Renal cortical epithelial cell (primary cell): ENCODE results near the gene YAP1. TPM values are rescaled to one million over a fixed set of nuclear protein-coding genes. Genes with fewer than 3 reads are reported as not detected.
"Not testable (repeated sequence)": the region's sequence is repeated elsewhere in the genome, so short reads cannot be mapped to it uniquely, and the experiment has no call there.

Source experiments
- DNase-seq: peaks from one replicate; pipeline ENCODE4 v3.0.0-alpha.2; 2011; ENCODE audit warnings: low read depth
- total RNA-seq: library from RNA; depleted of rRNA; stranded (reverse); fragments of >200 nt; gene quantifications from 2 replicates; pipeline ENCODE4 v1.2.3, GENCODE V29; 2014

Gene YAP1
- total RNA-seq, 1 donor from 2014 or later: 219 TPM

DNA sequence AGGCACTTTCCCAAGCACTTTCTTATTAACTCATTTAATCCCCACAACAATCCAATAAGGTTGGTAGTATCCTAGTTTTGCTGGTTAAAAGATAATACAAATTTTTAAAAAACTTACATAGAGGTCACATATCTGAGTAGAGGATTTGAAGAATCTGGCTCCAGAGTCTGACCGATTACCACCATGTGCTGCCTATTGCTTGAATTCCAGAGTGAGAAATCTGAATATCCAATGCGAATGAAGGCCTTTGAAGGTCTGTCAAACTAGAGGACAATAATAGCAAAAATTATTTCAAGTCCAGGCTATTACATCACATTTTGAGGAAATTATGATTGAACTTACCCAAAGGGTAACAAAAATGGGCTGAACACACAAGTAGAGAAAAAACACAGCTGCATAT is 129.2 kb downstream of the YAP1 start:
- DNase-seq: no peak

DNA sequence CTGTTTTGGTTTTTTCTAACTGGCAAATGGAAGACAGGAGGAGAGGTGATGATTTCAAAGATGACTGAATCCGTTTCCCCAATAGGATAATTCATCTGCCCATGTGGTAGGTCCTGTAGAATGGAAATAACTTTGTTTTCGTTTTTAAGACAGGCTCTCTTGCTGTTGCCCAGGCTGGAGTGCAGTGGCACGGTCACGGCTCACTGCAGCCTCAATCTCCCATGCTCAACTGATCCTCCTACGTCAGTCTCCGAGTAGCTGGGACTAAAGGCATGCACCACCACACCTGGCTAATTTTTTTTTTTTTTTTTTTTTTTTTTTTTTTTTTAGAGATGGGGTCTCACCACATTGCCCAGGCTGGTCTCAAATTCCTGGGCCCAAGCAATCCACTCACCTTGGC is 129.7 kb downstream of the YAP1 start:
- no peak for DNase-seq

DNA sequence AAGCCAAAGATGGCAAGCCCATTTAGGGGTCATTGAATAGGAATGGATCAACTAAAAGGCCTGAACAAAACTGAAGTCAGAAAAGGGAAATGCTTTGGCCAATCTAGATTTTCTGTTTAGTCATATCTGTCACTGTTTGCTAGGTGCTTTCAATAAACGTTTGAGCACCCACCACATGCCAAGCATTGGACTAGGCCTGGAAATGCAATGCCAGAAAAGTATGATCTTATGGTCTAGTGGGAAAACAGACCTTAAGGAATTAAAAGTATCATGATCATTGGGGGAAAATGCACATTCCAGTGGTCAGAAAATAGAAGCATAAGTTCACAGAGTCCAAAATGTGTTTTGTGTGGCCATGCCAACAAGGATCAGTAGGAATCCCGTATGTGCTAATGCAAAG is 130.3 kb downstream of the YAP1 start:
- DNase-seq: peak; percentile 46

DNA sequence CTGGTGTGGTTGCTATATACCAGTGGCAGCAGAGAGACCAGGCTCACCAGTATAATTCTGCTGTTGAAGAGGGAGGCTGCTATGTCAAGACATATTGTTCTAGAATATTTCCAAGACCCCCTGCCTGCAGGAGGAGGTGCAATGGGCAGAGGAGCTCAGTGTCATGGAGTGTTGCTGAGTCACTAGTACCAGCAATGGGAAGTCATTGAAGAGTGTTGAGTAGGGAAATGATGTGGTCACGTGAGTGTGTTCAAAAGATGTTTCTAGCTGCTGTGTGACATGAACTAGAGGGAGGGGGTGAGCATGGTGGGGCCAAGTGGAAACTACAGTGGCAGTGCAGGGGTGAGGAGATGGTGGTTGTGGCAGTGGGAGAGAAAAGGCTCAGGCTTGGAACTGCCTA is 130.8 kb downstream of the YAP1 start:
- peak; percentile 64 for DNase-seq

DNA sequence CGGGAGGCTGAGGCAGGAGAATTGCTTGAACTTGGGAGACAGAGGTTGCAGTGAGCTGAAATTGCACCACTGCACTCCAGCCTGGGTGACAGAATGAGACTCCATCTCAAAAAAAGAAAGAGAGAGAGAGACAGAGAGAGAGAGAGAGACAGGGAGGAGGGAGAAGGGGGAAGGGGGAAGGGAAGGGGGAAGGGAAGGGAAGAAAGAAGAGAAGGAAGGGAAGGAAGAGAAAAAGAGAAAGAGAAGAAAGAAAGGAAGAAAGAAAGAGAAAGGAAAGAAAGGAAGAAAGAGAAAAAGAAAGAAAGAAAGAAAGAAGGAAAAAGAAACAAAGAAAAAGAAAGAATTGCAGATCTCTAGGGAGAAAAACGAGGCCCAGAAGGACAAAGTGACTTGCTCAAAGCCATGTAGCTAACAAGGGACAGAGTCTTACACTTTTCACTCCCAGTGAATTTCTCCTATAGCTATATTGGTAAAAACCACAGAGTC is 133.2 kb downstream of the YAP1 start:
- no peak for DNase-seq

DNA sequence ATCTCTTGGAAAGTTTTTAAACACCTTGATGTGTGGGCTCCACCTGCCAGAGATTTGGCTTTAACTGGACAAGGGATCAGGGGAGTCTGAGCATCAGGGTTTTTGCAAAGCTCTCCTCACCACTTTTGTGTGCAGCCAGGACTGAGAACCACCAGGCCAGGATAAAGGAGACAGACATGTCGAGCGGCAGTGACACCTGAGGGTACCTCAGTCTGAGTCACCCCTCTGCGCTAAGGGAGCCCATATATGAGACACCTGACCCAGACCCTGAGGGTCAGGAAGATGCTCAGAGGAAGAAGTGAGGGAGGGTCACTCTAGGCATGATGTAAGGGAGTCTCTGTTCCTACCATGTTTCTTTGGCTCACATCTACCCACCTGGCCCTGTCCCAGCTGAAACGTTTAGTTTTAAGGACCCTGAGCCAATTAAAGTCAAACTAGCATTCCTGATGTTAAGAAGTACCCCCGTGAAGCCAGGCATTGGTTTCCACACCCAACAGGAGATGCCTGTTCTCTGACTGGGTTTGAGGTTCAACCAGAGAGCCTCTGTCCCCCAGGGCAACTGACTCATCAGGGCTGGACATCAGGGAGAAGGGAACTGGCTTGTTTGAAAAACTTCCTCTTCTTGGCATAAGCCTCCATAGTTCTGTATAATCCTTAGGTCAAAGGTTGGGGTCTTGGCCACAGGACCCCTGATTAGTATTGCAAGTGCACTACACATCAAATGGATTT is 134.6 kb downstream of the YAP1 start:
- peak; percentile 94 for DNase-seq

DNA sequence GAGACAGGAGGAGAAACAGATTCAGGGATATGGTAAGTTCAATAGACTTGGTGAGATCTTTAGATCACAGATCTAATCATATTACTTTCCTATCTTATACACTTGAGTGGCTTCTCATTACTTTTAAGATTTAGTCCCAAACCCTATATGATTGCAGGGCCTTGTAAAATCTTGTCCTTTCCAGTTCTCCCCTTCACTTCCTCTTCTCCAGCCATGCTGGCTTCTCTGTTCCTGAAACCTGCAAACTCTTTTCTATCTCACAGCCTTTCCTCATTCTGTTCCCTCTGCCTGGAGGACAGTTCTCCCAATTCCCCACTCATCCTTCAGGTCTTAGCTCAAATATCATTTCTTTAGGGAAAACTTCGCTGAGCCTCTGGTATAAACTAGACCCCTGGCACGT is 141.2 kb downstream of the YAP1 start:
- DNase-seq: no peak

DNA sequence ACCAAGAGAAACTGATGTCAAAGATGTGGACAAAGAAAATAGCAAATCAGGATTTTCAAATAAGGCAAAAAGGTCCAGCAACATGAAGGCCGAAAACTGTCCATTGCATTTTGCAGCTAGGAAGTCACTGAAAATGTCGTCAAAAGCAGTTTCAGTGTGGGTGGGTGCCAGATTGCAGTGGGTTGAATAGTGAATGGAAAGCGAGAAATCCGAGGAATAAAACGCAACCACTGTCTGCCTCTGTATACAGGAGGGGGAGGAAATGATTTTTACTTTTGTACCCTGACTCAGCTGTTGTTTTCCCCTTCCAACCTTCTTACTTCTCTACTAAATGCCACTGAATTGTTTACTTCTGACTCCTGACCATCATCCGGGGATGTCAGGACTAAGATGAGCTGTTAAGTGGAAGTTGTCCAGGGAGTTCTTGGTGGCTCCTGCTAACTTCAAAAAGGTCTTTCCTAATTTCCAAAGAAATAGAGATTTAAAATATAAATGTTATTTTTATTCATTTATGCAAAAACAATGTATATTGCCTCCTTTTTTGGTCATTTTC is 142.2 kb downstream of the YAP1 start:
- DNase-seq: no peak

DNA sequence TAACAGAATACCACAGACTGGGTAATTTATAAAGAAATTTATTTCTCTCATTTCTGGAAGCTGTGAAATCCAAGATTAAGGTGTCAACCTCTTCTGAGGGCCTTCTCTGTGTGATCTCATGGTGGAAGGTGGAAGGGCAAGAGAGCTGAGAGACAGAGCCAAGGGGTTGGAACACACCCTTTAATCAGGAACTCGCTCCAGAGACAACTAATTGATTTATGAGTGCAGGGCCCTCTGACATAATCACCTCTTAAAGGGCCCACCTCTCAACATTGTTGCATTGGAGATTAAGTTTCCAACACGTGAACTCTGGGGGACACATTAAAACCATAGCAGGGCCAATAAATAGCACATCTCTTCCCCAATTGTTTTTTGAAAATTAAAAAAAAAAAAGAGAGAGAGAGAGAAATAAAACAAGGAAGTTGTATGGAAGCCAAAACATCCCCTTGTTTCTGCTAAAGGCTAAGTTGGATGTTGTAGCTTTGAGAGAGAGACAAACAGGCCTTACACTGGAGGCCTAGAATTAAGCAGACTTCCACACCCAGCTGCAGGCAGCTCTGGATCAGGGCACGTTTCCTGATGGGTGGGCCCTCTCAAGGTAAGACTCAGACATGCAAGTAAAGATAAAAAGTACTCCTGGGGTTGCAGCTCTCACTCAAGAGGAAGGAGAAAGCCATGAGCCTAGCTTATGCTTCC is 142.9 kb downstream of the YAP1 start:
- DNase-seq: no peak

DNA sequence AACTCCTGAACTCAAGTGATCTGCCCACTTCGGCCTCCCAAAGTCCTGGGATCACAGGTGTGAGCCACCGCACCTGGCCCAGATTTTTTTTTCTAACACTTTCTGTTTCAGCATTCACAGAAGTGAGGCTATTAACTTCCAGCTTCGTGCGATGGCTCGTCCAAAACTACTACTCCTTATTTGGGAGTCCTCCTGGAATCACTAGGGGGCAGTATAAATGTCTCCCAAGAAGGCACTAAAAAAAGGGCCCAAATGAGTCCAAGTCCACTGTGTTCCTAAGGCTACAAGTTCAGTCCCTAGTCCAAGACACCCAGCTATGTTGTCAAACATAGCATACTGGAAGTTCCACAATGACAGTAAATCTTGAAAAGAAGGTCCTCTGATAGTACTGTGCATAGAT is 143.8 kb downstream of the YAP1 start:
- no peak for DNase-seq

DNA sequence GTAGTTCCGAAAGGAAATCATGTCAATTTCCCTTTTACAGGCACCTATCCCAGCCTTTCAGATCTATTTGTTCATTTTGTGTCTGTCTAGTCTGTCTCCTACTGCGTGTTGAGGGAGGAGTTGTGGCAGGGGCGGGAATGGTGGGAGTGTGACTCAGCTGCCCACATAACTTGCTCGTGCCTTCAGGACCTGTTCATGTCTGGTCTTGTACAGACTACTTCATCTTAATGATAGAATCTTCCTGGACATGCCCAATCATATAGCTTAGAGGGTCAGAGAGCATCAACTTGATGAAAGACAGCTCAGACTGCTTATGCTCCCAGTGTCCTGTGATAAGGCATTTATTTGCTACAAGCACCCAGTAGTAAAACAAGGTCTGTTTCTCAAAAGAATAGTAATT is 146.0 kb downstream of the YAP1 start:
- peak; percentile 52 for DNase-seq

DNA sequence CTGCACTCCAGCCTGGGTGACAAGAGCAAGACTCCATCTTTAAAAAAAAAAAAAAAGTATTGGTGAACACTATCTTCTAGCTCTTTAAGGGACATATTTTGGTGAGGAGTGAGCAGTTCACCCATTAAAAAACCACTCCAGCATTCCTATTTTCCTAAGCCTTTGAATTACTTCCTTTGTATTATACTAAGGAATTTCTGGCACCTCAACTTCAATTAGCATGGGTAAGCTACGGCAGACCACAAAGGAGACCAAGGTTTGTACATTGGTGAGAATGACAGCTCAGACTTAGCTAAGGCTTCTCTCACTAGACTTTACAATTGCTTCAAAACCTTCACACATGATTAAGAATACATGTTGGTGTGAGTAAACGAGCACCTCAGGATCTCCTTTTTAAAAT is 150.0 kb downstream of the YAP1 start:
- DNase-seq: peak; percentile 88

DNA sequence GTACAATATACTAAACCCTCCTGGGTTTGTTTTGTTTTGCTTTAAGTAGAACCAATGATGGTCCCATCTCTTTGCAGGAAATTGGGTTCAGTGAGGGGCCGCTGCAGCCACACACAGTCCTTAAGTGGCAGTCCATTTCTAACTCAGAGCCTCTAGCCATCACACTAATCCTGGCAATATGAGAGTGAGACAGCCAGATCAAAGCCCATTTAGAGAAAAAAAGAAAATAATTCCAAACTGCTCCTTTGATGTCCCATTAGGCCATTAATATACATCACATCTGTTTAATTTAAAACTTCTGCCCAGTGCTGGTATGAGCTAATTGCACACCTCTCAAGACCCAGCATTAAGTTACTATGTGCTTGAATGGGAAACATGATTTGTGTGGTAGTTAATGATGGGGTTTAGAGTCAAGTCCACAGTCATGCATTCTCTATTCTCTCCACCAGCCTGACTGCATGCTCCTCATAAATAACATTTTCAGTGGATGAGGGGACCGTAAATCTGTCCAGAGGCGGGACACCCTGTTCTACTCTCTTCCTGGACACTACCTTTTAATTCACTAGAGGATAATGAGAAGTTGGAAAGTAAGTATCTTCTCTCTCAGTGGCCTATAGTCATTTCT is 153.2 kb downstream of the YAP1 start:
- DNase-seq: no peak

DNA sequence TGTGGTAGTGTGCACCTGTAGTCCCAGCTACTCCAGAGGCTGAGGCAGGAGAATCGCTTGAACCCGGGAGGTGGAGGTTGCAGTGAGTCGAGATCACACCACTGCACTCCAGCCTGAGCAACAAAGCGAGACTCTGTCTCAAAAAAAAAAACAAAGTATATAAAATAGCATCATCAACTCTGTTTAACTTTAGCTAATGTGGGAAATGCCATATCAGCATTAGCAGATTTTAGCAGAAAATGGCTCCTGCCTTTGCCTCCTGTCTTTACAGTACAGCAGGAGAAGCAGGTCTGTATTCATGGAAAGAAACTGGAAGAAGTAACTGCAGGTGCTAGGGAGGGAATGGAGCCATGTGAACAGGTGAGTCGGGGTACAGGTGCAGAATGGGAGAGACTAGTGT is 154.5 kb downstream of the YAP1 start:
- DNase-seq: not testable (repeated sequence)

DNA sequence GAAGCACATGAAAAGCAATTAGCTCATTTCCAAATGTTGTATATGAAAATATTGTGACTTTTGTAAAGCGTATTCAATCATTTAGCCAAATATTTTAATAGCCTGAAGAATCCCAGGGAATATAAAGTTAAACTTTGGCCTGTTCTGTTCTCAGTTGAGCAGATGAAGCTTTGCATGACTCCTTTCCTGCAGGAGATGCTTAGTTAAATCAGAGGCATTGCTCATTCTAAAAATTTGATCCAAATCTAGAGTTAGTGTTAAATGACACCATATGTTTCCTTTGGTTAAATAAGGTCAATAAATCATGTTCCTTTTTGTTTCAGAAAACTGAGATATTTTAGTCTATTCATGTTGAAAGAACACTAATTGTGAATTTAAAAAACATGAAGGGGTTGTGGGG is 155.9 kb downstream of the YAP1 start:
- DNase-seq: no peak

DNA sequence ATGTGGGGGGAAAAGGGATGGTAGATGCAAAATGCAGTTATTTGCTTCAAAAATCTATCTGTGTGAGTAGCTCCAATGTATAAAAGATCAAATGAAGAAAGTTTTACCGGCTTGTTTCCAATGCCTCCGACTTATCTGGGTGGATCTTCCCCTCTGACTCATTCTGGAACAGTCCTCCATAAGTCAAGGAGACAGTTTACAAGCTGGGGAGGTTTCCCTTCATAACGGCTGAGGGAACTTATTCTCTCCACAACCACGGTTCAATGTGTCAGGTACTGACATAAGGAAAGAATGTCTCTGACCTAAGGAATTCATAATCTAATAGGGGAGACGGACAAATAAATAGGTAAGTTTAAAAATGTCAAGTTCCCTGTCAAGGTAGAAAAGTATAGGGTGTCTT is 157.4 kb downstream of the YAP1 start:
- peak; percentile 51 for DNase-seq

DNA sequence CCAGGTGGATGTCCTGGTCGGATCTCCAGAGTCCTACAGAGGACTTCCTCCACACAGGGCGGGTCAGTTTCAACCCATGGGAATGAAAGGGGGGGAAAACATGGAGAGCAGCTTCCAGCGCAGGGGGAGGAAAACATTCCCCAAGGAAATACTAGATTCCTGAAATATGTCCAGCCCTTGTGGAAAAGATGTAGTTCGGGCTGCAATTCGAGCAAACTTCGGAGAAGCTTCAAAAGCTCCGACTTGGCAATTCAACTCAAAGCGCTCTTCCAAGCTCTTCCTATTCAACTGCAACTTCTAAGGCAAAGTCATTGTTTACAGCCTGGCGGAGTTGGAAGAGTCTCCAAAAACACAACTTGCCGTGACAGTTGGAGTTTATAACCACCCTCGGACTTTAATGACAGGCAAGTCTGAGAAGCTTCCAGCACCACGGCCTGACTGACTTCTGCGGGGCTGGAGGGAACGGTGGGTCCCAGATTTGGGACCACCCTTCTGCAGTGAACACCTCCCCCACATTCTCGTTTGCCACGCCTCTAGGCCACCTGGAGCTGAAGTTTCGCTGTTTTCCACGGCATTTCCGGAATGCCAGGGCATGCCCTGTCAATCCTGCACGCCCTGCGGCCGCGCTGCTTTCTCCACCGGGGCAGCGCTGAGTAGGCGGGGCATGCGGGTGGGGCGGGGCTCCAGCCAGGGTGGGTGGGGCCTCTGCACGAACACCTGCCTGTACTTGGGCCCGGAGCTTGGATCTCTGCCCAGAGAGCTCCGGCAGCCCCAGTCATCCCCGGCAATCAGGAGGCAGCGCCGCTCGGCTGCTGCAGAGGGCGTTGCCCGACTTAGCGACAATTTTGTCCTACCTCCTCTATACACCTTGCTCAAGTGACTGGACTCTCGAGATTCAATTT is 158.1 kb downstream of the YAP1 start:
- DNase-seq: peak; percentile 85

DNA sequence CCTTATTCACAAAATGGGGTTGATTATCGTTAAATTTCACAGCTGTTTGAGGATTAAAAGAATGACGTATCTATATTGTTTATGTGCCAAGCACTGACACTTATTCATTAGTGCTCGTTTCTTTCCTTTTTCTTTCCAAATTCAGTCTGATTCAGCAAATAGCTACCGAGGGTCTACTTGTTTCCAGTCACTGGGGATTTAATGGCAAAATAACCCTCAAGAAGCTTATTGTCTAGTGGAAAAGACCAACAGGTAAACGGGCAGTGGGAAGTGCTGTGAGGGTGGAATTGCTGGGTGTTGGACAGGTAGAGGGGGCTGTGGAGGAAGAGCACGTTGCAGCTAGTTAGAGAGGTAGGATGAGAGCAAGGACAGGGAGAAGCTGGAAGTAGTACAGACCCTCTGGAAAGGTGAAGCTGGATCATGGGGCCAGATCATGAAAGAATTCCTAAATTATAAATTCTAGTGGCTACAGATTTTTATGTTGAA is 158.8 kb downstream of the YAP1 start:
- DNase-seq: no peak

DNA sequence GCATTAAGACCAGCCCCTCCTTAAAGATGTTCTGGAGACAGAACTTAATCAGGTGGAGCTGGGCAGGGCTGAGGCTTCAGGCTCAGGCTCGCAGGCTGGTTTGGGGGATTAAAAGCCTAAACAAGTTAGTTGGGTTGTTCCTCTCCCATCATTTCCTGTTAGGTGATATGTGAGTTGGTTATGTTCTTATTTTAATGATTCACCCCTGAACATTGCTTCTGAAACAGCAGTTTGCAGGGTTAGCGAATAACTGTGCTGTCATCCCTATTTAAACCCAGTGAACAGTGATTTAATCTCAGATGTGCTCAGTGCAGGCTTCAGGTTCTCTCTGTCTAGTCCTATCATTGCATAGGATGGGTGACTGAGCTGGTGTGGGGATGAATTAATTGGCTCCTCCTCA is 159.7 kb downstream of the YAP1 start:
- peak; percentile 57 for DNase-seq

DNA sequence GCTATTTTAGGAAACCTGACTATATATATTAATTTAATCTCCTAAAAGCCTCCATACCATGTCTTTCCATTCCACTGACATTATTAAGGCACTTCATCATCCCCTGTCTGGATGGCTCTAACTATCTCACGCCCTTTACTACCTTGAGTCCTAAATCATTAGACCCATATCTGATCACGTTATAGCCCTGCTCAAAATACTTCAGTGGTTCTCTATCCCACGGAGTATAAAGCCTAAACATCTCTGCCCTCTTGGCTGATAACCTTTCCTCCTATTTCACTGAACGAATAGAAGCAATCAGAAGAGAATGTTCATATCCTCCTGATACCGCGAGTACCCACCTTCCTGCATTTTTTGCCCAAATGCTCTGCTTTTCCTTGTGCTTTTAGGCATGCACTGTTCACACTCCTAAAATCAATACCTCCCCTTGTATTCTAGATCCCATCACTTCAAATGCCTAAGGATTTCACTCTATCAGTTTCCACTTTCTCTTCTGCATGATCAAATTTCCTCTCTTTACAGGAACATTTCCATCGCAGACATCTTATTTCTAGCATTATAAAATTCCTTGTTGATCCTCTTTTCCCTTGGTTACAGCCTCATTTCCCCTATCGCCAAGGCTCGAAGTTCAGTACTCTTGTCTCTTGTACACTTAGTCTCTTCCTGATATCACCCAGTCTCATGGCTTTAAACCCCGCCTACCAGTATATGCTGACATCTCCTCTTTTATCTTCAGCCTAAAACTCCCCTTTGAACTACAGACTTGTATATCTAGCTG is 162.0 kb downstream of the YAP1 start:
- DNase-seq: no peak

DNA sequence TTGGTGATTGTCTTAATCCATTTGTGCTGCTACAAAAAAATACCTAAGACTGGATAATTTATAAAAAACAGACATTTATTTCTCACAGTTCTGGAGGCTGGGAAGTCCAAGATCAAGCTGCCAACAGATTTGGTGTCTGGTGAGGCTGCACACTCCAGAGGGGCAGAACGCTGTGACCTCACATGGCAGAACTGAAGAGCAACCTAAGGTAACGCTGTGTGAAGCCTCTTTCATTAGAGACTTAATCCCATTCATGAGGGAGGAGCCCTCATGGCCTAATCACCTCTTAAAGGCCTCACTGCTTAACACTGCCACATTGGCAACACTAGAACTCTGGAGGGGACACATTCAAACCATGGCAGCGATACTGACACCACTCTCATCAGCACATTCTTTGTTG is 164.4 kb downstream of the YAP1 start:
- no peak for DNase-seq
